Measurements from ENCODE around the gene CER1.

- TF ChIP-seq CTCF (IDR thresholded peaks at IDR 0.05; ENCODE audit: low read depth, low read length) (no peak), POLR2A (IDR thresholded peaks at IDR 0.05; ENCODE audit: extremely low read depth, insufficient read length) (no peak), MAX (IDR thresholded peaks at IDR 0.05; ENCODE audit: low read depth, low read length) (no peak), MYC (IDR thresholded peaks at IDR 0.05; ENCODE audit: low read depth, low read length) (no peak)
Observed at GRCh38 chr9:14741369-14741768, 18.8 kb upstream of the CER1 start.
